Activated CD4-positive, alpha-beta memory T cell treated with anti-CD3 and anti-CD28 coated beads for 36 hours (primary cell): ENCODE measurements around the gene PTPRN2. TPM values are rescaled to one million over a fixed set of nuclear protein-coding genes. Genes with fewer than 3 reads are reported as not detected.
"Not testable (repeated sequence)": the region's sequence is repeated elsewhere in the genome, so short reads cannot be mapped to it uniquely, and the experiment has no call there.

Experiments
- CTCF ChIA-PET: fragments of 350-600 bp; sonication (Branson Sonifier 250); formaldehyde crosslinking; loops from one replicate; lab custom pipeline; 2021; ENCODE audit warnings: antibody characterized with exemption, inconsistent platforms; lab: Charles Lee
- POLR2A ChIA-PET: fragments of 350-600 bp; sonication (Branson Sonifier 250); formaldehyde crosslinking; loops from one replicate; lab custom pipeline; 2021; ENCODE audit warnings: antibody characterized with exemption; lab: Charles Lee
- DNase-seq: peaks from one replicate; pipeline ENCODE4 v3.0.0-alpha.2; 2020
- H3K27ac Mint-ChIP-seq: one replicate; pipeline ENCODE4 v1.8.0; 2021; ENCODE audit warnings: mixed read lengths
- H3K27me3 Mint-ChIP-seq: one replicate; pipeline ENCODE4 v1.8.0; 2021; ENCODE audit warnings: mixed read lengths
- H3K36me3 Mint-ChIP-seq: one replicate; pipeline ENCODE4 v1.8.0; 2021; ENCODE audit warnings: mixed read lengths
- H3K4me1 Mint-ChIP-seq: one replicate; pipeline ENCODE4 v1.8.0; 2021; ENCODE audit warnings: low read depth, mixed read lengths
- H3K4me3 Mint-ChIP-seq: one replicate; pipeline ENCODE4 v1.8.0; 2021; ENCODE audit warnings: mild to moderate bottlenecking, mixed read lengths
- H3K9me3 Mint-ChIP-seq: one replicate; pipeline ENCODE4 v1.8.0; 2021; ENCODE audit warnings: mixed read lengths
- intact Hi-C: fragments of 100-400 bp; cut with micrococcal nuclease; formaldehyde crosslinking; loops from one replicate; pipeline ENCODE4 v1.15.1; 2023
- total RNA-seq, 2 experiments: library from RNA; stranded (reverse); gene quantifications; one replicate each; pipeline ENCODE4 v1.2.3, GENCODE V29; 2021

PTPRN2 gene
- total RNA-seq, 2 experiments from 2014 or later = 0.51 to 0.64 TPM

GRCh38 chr7:157725312-157725711 lies 862.3 kb downstream of the PTPRN2 start:
- H3K27ac Mint-ChIP-seq, H3K4me1 Mint-ChIP-seq, H3K27me3 Mint-ChIP-seq, intact Hi-C loops, CTCF ChIA-PET, H3K9me3 Mint-ChIP-seq, POLR2A ChIA-PET, DNase-seq, H3K36me3 Mint-ChIP-seq, H3K4me3 Mint-ChIP-seq: not testable (repeated sequence)

- Mint-ChIP-seq H3K36me3 (no peaks in the 10 kb centered on the region), H3K9me3 (no peaks in the 10 kb centered on the region), H3K4me3 (no peak overlapping the region), H3K27me3 (peaks cover 6% of the 10 kb centered on the region), H3K4me1 (no peaks in the 10 kb centered on the region), H3K27ac (no peak overlapping the region)
- DNase-seq = no peak
- CTCF ChIA-PET = no interaction called here
- intact Hi-C loops = no loop called here
- POLR2A ChIA-PET = no interaction called here
Observed at GRCh38 chr7:157723205-157723604, 864.4 kb downstream of the PTPRN2 start.

- no peak for DNase-seq
- Mint-ChIP-seq H3K36me3 (no peaks in the 10 kb centered on the region), H3K4me1 (no peaks in the 10 kb centered on the region), H3K27me3 (peaks cover 6% of the 10 kb centered on the region), H3K27ac (no peak overlapping the region), H3K4me3 (no peak overlapping the region), H3K9me3 (no peaks in the 10 kb centered on the region)
- ChIA-PET POLR2A (no interaction called here), CTCF (no interaction called here)
- intact Hi-C loops = no loop called here
Observed at GRCh38 chr7:157722137-157723060, 865.2 kb downstream of the PTPRN2 start.

GRCh38 chr7:157721468-157722136 lies 866.0 kb downstream of the PTPRN2 start:
- intact Hi-C loops = no loop called here
- Mint-ChIP-seq H3K36me3 (no peaks in the 10 kb centered on the region), H3K4me1 (no peaks in the 10 kb centered on the region), H3K27me3 (peaks cover 6% of the 10 kb centered on the region), H3K27ac (no peak overlapping the region), H3K9me3 (no peaks in the 10 kb centered on the region), H3K4me3 (no peak overlapping the region)
- ChIA-PET CTCF (no interaction called here), POLR2A (no interaction called here)
- no peak for DNase-seq

GRCh38 chr7:157719705-157720655 lies 867.6 kb downstream of the PTPRN2 start:
- intact Hi-C loops = no loop called here
- peaks cover 6% of the 10 kb centered on the region for H3K27me3 Mint-ChIP-seq
- no peak overlapping the region for H3K27ac Mint-ChIP-seq
- no peaks in the 10 kb centered on the region for H3K9me3 Mint-ChIP-seq
- ChIA-PET CTCF (no interaction called here), POLR2A (no interaction called here)
- no peak overlapping the region for H3K4me3 Mint-ChIP-seq
- H3K36me3 Mint-ChIP-seq = no peaks in the 10 kb centered on the region
- H3K4me1 Mint-ChIP-seq = no peaks in the 10 kb centered on the region
- no peak for DNase-seq

- Mint-ChIP-seq H3K9me3 (no peaks in the 10 kb centered on the region), H3K4me1 (no peaks in the 10 kb centered on the region), H3K36me3 (no peaks in the 10 kb centered on the region), H3K4me3 (no peak overlapping the region), H3K27me3 (peaks cover 3% of the 10 kb centered on the region), H3K27ac (no peak overlapping the region)
- DNase-seq = no peak
- ChIA-PET POLR2A (no interaction called here), CTCF (no interaction called here)
- intact Hi-C loops = no loop called here
Observed at GRCh38 chr7:157719008-157719682, 868.5 kb downstream of the PTPRN2 start.

GRCh38 chr7:157718303-157719007 lies 869.2 kb downstream of the PTPRN2 start:
- Mint-ChIP-seq H3K27me3 (peaks cover 2% of the 10 kb centered on the region), H3K4me3 (no peak overlapping the region), H3K36me3 (no peaks in the 10 kb centered on the region), H3K9me3 (no peaks in the 10 kb centered on the region), H3K27ac (no peak overlapping the region), H3K4me1 (no peaks in the 10 kb centered on the region)
- ChIA-PET CTCF (no interaction called here), POLR2A (no interaction called here)
- DNase-seq = no peak
- intact Hi-C loops = no loop called here

GRCh38 chr7:157717211-157718174 lies 870.1 kb downstream of the PTPRN2 start:
- Mint-ChIP-seq H3K4me3 (no peak overlapping the region), H3K4me1 (no peaks in the 10 kb centered on the region), H3K27me3 (no peaks in the 10 kb centered on the region), H3K27ac (no peak overlapping the region), H3K36me3 (no peaks in the 10 kb centered on the region), H3K9me3 (no peaks in the 10 kb centered on the region)
- POLR2A ChIA-PET = no interaction called here
- intact Hi-C loops = no loop called here
- CTCF ChIA-PET = no interaction called here
- DNase-seq = no peak

- Mint-ChIP-seq H3K4me3 (no peak overlapping the region), H3K4me1 (no peaks in the 10 kb centered on the region), H3K36me3 (no peaks in the 10 kb centered on the region), H3K27ac (no peak overlapping the region), H3K27me3 (no peaks in the 10 kb centered on the region), H3K9me3 (no peaks in the 10 kb centered on the region)
- ChIA-PET CTCF (no interaction called here), POLR2A (no interaction called here)
- no peak for DNase-seq
- intact Hi-C loops = no loop called here
Observed at GRCh38 chr7:157715938-157716280, 871.7 kb downstream of the PTPRN2 start.

GRCh38 chr7:157715071-157715937 lies 872.3 kb downstream of the PTPRN2 start:
- intact Hi-C loops = no loop called here
- H3K27ac Mint-ChIP-seq = no peak overlapping the region
- no peaks in the 10 kb centered on the region for H3K27me3 Mint-ChIP-seq
- no peaks in the 10 kb centered on the region for H3K36me3 Mint-ChIP-seq
- no peaks in the 10 kb centered on the region for H3K9me3 Mint-ChIP-seq
- DNase-seq = no peak
- ChIA-PET CTCF (interaction anchor here (0.9 kb wide), 1 partner anchor 25 kb away, joined by 3 read pairs; no protein-coding TSS in a partner anchor), POLR2A (no interaction called here)
- H3K4me1 Mint-ChIP-seq = no peaks in the 10 kb centered on the region
- H3K4me3 Mint-ChIP-seq = no peak overlapping the region
